OCI-LY7 (cell line): ENCODE measurements around the gene POLL.
"Not testable (repeated sequence)": the region's sequence is repeated elsewhere in the genome, so short reads cannot be mapped to it uniquely, and the experiment has no call there.

Source experiments
- EZH2phosphoT487 ChIP-seq: fragments of 200-600 bp; sonication (generic); IDR thresholded peaks from 2 replicates; pipeline ENCODE4 v1.6.1; 2018; ENCODE audit warnings: low read depth, borderline replicate concordance, mild to moderate bottlenecking, mixed run types, antibody characterized with exemption, low read length, moderate library complexity, mixed read lengths
- TF ChIP-seq, protein P1 (sequence below): fragments of 200-600 bp; sonication (generic); conservative IDR thresholded peaks from 2 replicates; pipeline ENCODE4 v1.5.1; 2014; ENCODE audit warnings: mild to moderate bottlenecking, antibody characterized with exemption, low read length, moderate library complexity, mixed read lengths

DNA sequence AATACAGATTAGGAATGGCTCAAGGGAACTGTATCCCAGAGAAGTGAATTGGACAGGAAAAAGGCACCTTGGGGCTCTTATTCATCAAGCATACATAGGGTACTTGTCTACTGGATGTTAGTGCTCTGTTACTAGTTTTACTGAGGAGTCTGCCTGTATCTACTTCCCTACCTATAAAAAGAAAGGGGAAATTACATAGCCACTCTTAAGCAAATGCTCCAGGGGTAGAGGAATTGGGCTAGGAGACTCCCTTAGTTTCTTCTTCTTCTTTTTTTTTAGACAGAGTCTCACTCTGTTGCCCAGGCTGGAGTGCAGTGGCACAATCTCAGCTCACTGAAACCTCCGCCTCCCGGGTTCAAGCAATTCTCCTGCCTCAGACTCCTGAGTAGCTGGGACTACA lies 5.3 kb upstream of the POLL start:
- TF ChIP-seq EZH2phosphoT487, result not testable (repeated sequence)
- TF ChIP-seq, protein P1, sequence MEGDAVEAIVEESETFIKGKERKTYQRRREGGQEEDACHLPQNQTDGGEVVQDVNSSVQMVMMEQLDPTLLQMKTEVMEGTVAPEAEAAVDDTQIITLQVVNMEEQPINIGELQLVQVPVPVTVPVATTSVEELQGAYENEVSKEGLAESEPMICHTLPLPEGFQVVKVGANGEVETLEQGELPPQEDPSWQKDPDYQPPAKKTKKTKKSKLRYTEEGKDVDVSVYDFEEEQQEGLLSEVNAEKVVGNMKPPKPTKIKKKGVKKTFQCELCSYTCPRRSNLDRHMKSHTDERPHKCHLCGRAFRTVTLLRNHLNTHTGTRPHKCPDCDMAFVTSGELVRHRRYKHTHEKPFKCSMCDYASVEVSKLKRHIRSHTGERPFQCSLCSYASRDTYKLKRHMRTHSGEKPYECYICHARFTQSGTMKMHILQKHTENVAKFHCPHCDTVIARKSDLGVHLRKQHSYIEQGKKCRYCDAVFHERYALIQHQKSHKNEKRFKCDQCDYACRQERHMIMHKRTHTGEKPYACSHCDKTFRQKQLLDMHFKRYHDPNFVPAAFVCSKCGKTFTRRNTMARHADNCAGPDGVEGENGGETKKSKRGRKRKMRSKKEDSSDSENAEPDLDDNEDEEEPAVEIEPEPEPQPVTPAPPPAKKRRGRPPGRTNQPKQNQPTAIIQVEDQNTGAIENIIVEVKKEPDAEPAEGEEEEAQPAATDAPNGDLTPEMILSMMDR, result not testable (repeated sequence)
